ENCODE measurements around the gene NPB.

NPB gene

GRCh38 chr17:81902023-81902652 is at the start of gene NPB:
Gene NPB, plus strand, starts transcription at chr17:81902238. Its CDS starts 40 bp downstream, at chr17:81902278.
- DNase-seq = no peak

GRCh38 chr17:81854974-81855774 is 46.9 kb upstream of the NPB start:
- DNase-seq = no peak

GRCh38 chr17:81858170-81858966 is 43.7 kb upstream of the NPB start:
- no peak for DNase-seq

- DNase-seq = no peak
These were observed 42.8 kb upstream of the NPB start for GRCh38 chr17:81858967-81859905.

GRCh38 chr17:81859906-81860755 is 41.9 kb upstream of the NPB start, which contains the start of gene P4HB:
Gene P4HB, minus strand, starts transcription at chr17:81860535. Its CDS starts 64 bp downstream, at chr17:81860471.
- DNase-seq = no peak

GRCh38 chr17:81860756-81861568 is 41.1 kb upstream of the NPB start:
- peak; percentile 100 for DNase-seq

- no peak for DNase-seq
These were observed 38.8 kb upstream of the NPB start for GRCh38 chr17:81863123-81863675.

GRCh38 chr17:81863833-81864768 is 37.9 kb upstream of the NPB start:
- DNase-seq = no peak

- DNase-seq = no peak
These were observed 36.7 kb upstream of the NPB start for GRCh38 chr17:81865358-81865732.

GRCh38 chr17:81865733-81866439 is 36.2 kb upstream of the NPB start:
- DNase-seq = no peak

- DNase-seq = no peak
These were observed 35.4 kb upstream of the NPB start for GRCh38 chr17:81866440-81867169.

- DNase-seq = no peak
These were observed 34.7 kb upstream of the NPB start for GRCh38 chr17:81867170-81867990.

GRCh38 chr17:81867991-81868673 is 33.9 kb upstream of the NPB start:
- no peak for DNase-seq

- DNase-seq = no peak
These were observed 33.3 kb upstream of the NPB start for GRCh38 chr17:81868674-81869220.

- no peak for DNase-seq
These were observed 32.6 kb upstream of the NPB start for GRCh38 chr17:81869221-81870130.
